Hepatocyte (in vitro differentiated cells): ENCODE data around the gene FRMD3. TPM values are rescaled to one million over a fixed set of nuclear protein-coding genes. Genes with fewer than 3 reads are reported as not detected.

Source experiments
- DNase-seq: peaks from one replicate; pipeline ENCODE4 v3.0.0-alpha.2; 2016; ENCODE audit warnings: low spot score
- H2AFZ ChIP-seq: fragments of 200-600 bp; sonication (generic); 2 replicates; pipeline ENCODE4 v1.6.0; 2016; ENCODE audit warnings: antibody characterized with exemption, mild to moderate bottlenecking
- H3K27ac ChIP-seq: fragments of 200-600 bp; sonication (generic); 2 replicates; pipeline ENCODE4 v1.5.1; 2016; ENCODE audit warnings: mild to moderate bottlenecking
- H3K27me3 ChIP-seq: fragments of 200-600 bp; sonication (generic); 2 replicates; pipeline ENCODE4 v1.6.1; 2016
- H3K36me3 ChIP-seq: fragments of 200-600 bp; sonication (generic); replicated peaks from 2 replicates; pipeline ENCODE4 v1.5.1; 2016; ENCODE audit warnings: low read depth; ENCODE audit not compliant: insufficient read depth
- H3K4me1 ChIP-seq: fragments of 200-600 bp; sonication (generic); 2 replicates; pipeline ENCODE4 v1.5.1; 2016; ENCODE audit warnings: mild to moderate bottlenecking, moderate library complexity; ENCODE audit not compliant: insufficient read depth
- H3K4me2 ChIP-seq: fragments of 200-600 bp; sonication (generic); 2 replicates; pipeline ENCODE4 v1.6.0; 2016
- H3K4me3 ChIP-seq: fragments of 200-600 bp; sonication (generic); 2 replicates; pipeline ENCODE4 v1.5.1; 2016; ENCODE audit warnings: mild to moderate bottlenecking
- H3K79me2 ChIP-seq: fragments of 200-600 bp; sonication (generic); 2 replicates; pipeline ENCODE4 v1.6.0; 2017; ENCODE audit warnings: mild to moderate bottlenecking
- H3K9me2 ChIP-seq: fragments of 200-600 bp; sonication (generic); replicated peaks from 2 replicates; pipeline ENCODE4 v1.6.0; 2017; ENCODE audit warnings: mild to moderate bottlenecking; ENCODE audit not compliant: insufficient read depth
- H3K9me3 ChIP-seq: fragments of 200-600 bp; sonication (generic); 2 replicates; pipeline ENCODE4 v1.5.1; 2016; ENCODE audit warnings: low read depth, mild to moderate bottlenecking
- H4K20me1 ChIP-seq: fragments of 200-600 bp; sonication (generic); 2 replicates; pipeline ENCODE4 v1.6.0; 2016; ENCODE audit warnings: mild to moderate bottlenecking; ENCODE audit not compliant: insufficient read depth, poor library complexity, severe bottlenecking
- EZH2 ChIP-seq: fragments of 200-600 bp; sonication (generic); IDR thresholded peaks from 2 replicates; pipeline ENCODE4 v1.6.1; 2016; ENCODE audit warnings: antibody characterized with exemption, mild to moderate bottlenecking, borderline replicate concordance
- EZH2phosphoT487 ChIP-seq: fragments of 200-600 bp; sonication (generic); IDR thresholded peaks from one replicate; pipeline ENCODE4 v1.6.1; 2018; ENCODE audit warnings: antibody characterized with exemption, mild to moderate bottlenecking, low read depth, moderate library complexity; ENCODE audit not compliant: unreplicated experiment, severe bottlenecking
- WGBS: methylation state at CpG from one replicate; pipeline ENCODE4 v1.1.6; 2016; ENCODE audit warnings: low lambda C conversion rate; ENCODE audit errors: missing lambda C conversion rate; 5-methylcytosine and 5-hydroxymethylcytosine counted together
- polyA plus RNA-seq: library from polyadenylated mRNA; unstranded; fragments of >200 nt; fragmentation: Nextera tagmentation; extraction: Ambion mirVana; gene quantifications from 2 replicates; pipeline ENCODE4 v1.2.1, GENCODE V29; 2016
- total RNA-seq: library from RNA; depleted of rRNA; stranded (reverse); fragments of >200 nt; gene quantifications from 2 replicates; pipeline ENCODE4 v1.2.3, GENCODE V29; 2014
- TF ChIP-seq, protein P1 (sequence below): fragments of 200-600 bp; sonication (generic); IDR thresholded peaks from 2 replicates; pipeline ENCODE4 v1.5.1; 2016; ENCODE audit warnings: antibody characterized with exemption, mild to moderate bottlenecking; ENCODE audit not compliant: poor library complexity

The FRMD3 gene
- 6.5 and 7.0 TPM in 2 replicates for total RNA-seq
- polyA plus RNA-seq = 3.7 and 3.9 TPM in 2 replicates

DNA sequence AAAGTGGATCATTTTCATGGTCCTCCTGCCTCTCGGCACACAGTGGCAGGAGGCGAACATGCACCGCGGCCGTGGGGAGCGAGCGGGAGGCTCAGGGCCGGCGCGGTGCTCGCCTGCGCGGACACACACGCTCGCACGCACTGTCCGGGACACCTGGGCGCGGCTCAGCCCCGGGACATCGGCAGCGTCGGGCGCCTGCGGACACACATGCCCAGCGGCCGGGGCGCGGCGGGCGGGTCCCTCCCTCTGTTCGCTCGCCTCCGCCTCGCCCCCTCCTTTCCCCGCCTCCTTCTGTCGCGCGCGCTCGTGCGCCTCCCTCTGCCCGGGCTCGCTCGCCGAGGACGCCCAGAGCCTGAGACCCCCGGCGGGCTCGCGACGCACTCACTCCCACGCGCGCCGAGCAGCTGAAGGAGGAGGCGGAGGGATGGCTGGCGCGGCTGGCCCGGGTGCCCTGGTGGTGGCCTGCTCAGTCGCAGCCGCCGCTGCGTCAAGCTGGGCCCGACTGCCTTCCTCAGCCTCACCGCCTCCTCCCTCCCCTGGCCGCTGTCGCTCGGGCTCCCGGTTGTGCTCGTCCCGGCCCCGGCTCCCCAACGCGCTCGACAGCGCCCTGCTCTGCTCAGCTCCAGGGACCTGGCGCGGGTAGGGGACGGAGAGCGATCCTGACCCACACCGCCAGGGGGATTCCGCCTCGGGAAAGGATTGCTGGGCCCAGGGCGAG is at the start of gene FRMD3:
FRMD3 (minus strand) TSS at position 230 of the 718 bp plus-strand sequence; CDS start at position 60, 170 bp downstream.
- peak within 1 kb of the TSS; percentile 81 for H3K4me3 ChIP-seq
- peaks cover 7% of the 10 kb centered on the region for H3K4me1 ChIP-seq
- H3K9me3 ChIP-seq = no peaks in the 10 kb centered on the region
- peak within 1 kb of the TSS; percentile 92 for H3K4me2 ChIP-seq
- DNase-seq = peak; percentile 87
- no peaks in the 10 kb centered on the region for H3K36me3 ChIP-seq
- H3K79me2 ChIP-seq = no peaks in the 10 kb centered on the region
- peak within 1 kb of the TSS; percentile 73 for H2AFZ ChIP-seq
- H3K27me3 ChIP-seq = peaks cover 32% of the 10 kb centered on the region
- peaks cover 3% of the 10 kb centered on the region for H4K20me1 ChIP-seq
- peak within 1 kb of the TSS; percentile 63 for H3K27ac ChIP-seq
- 2% methylated on average over 46 of the region's 85 CpGs for WGBS
- H3K9me2 ChIP-seq = no peaks in the 10 kb centered on the region
- TF ChIP-seq, protein P1, sequence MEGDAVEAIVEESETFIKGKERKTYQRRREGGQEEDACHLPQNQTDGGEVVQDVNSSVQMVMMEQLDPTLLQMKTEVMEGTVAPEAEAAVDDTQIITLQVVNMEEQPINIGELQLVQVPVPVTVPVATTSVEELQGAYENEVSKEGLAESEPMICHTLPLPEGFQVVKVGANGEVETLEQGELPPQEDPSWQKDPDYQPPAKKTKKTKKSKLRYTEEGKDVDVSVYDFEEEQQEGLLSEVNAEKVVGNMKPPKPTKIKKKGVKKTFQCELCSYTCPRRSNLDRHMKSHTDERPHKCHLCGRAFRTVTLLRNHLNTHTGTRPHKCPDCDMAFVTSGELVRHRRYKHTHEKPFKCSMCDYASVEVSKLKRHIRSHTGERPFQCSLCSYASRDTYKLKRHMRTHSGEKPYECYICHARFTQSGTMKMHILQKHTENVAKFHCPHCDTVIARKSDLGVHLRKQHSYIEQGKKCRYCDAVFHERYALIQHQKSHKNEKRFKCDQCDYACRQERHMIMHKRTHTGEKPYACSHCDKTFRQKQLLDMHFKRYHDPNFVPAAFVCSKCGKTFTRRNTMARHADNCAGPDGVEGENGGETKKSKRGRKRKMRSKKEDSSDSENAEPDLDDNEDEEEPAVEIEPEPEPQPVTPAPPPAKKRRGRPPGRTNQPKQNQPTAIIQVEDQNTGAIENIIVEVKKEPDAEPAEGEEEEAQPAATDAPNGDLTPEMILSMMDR = peak; percentile 64
- TF ChIP-seq EZH2phosphoT487 (no peak), EZH2 (no peak)

DNA sequence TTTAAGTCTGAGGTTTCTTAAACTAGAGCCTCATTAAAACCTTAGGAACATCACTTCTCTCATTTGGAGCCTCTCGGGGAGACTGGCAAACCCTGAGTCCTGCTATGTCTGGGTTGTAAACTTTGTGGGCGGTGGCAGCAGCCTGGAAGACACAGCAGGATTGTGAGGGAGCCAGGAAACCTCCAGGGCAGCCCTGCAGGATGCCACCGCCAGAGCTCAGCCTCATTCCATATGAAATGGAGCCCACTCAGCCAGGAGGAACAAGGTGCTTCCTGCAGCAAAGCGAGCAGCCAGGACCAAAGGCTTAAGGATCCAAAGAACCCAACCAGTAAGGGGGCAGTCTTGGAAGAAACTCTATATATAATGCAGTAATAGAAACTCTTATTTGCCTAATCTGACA is 46.8 kb upstream of the FRMD3 start:
- no peak for DNase-seq
- no peak overlapping the region for H3K4me3 ChIP-seq
- H4K20me1 ChIP-seq = no peaks in the 10 kb centered on the region
- no peaks in the 10 kb centered on the region for H3K36me3 ChIP-seq
- no peaks in the 10 kb centered on the region for H3K4me1 ChIP-seq
- no peaks in the 10 kb centered on the region for H3K9me2 ChIP-seq
- no peaks in the 10 kb centered on the region for H3K27me3 ChIP-seq
- H3K79me2 ChIP-seq = no peaks in the 10 kb centered on the region
- H2AFZ ChIP-seq = no peak overlapping the region
- H3K27ac ChIP-seq = no peak overlapping the region
- no peak for TF ChIP-seq EZH2phosphoT487
- TF ChIP-seq, protein P1 = no peak
- TF ChIP-seq EZH2 = no peak
- no peak overlapping the region for H3K4me2 ChIP-seq
- WGBS = 72% methylated on average over 4 of the region's 4 CpGs
- H3K9me3 ChIP-seq = no peaks in the 10 kb centered on the region

DNA sequence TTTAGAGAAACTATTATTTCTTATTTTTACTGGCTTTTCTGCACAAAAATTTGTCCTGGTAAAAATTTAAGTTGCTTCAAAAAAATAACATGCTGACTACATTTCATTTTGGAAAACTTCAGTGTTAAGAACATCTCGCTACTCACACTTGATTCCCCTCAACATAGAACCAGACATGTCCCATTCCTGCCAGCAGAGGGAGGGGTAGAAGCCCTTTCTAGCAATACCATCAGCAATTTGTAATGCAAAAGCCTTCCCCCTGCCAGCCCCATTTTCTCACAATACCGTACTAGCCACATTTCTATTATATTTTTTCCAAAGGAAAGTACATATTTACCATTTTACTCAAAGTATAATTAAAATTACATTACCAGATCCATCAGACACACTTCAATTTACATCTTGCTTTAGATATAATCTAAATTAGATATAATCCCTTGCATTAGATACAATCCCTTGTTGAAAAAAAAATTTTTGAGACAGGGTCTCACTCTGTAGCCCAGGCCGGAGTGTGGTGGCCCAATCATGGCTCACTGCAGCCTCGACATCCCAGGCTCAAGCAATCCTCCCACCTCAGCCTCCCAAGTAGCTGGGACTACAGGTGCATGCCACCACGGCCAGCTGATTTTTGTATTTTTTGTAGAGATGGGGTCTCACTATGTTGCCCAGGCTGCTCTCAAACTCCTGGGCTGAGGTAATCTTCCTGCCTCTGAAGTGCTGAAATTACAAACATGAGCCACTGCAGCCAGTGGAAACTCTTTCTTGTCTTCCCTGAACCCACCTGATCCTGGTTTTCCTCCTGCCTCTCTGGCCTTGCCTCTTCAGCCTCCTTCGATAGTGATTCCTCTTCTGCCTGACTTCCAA is 45.2 kb upstream of the FRMD3 start:
- Histone ChIP-seq H3K4me2 (no peak overlapping the region), H3K79me2 (no peaks in the 10 kb centered on the region), H3K4me3 (no peak overlapping the region), H3K27ac (no peak overlapping the region), H3K9me3 (no peaks in the 10 kb centered on the region), H3K36me3 (no peaks in the 10 kb centered on the region), H3K27me3 (no peaks in the 10 kb centered on the region), H2AFZ (no peak overlapping the region), H4K20me1 (no peaks in the 10 kb centered on the region), H3K4me1 (no peaks in the 10 kb centered on the region), H3K9me2 (no peaks in the 10 kb centered on the region)
- 66% methylated on average over 6 of the region's 6 CpGs for WGBS
- TF ChIP-seq, protein P1 = peak; percentile 68
- TF ChIP-seq EZH2 = no peak
- DNase-seq = peak; percentile 76
